DND-41 (cell line): ENCODE data around the gene SLC44A1.

Source experiments
- EZH2 ChIP-seq: IDR thresholded peaks from 3 replicates; pipeline ENCODE4 v1.6.1; 2012; ENCODE audit warnings: borderline replicate concordance, low read depth, mild to moderate bottlenecking, moderate library complexity, low read length, inconsistent platforms; ENCODE audit not compliant: severe bottlenecking
- TF ChIP-seq, protein P1 (sequence below): IDR thresholded peaks from 2 replicates; pipeline ENCODE4 v1.5.1; 2012; ENCODE audit warnings: borderline replicate concordance, low read length, moderate library complexity, mild to moderate bottlenecking; ENCODE audit not compliant: poor library complexity, severe bottlenecking; ENCODE audit errors: extremely low read depth

DNA sequence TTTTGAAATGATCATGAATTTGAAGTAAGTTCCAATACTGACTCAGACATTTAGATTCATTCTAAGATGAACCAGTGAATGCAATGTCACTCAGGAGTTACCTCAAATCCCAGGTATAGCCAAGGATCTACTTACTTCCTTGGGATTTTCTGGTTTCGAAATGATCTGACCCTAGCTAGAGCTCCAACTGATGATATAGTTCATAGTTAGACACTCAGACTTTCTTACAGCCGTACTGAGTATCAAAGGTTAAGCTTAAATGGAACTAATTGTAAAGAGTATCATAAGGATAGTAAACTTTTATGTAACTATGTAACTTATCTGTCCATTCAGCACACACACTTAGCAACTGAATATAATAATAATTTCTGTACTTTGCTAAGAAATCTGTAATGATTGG lies 119.4 kb downstream of the SLC44A1 start:
- no peak for TF ChIP-seq EZH2
- TF ChIP-seq, protein P1, sequence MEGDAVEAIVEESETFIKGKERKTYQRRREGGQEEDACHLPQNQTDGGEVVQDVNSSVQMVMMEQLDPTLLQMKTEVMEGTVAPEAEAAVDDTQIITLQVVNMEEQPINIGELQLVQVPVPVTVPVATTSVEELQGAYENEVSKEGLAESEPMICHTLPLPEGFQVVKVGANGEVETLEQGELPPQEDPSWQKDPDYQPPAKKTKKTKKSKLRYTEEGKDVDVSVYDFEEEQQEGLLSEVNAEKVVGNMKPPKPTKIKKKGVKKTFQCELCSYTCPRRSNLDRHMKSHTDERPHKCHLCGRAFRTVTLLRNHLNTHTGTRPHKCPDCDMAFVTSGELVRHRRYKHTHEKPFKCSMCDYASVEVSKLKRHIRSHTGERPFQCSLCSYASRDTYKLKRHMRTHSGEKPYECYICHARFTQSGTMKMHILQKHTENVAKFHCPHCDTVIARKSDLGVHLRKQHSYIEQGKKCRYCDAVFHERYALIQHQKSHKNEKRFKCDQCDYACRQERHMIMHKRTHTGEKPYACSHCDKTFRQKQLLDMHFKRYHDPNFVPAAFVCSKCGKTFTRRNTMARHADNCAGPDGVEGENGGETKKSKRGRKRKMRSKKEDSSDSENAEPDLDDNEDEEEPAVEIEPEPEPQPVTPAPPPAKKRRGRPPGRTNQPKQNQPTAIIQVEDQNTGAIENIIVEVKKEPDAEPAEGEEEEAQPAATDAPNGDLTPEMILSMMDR: no peak
